ENCODE measurements around the gene TTC3. TPM values are rescaled to one million over a fixed set of nuclear protein-coding genes. Genes with fewer than 3 reads are reported as not detected.

The TTC3 gene
- total RNA-seq, 3 donors from 2014 or later = 179 to 269 (median 249) TPM

DNA sequence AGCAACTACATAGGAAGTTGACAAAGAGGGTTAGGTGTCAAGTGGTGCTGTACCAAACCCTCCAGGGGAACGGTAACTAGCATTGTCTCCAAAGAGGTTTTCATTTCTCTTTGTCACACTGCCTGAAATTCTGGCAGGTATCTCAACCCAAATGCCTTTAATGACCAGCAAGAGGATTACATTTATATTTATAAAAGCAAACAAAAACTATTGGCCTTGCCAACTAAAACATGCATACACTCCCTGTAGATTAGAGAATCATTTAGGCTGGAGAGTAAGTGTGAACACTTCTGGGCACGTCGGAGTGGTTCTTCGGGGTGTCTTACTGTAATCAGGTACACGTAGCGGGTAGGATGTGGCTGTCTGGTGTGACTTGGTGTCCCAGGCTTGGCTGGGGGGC, 109.2 kb downstream of the TTC3 start:
- intact Hi-C loops (cut with DNase I; ENCODE audit: low total_unique reads) = no loop called here
- TF ChIP-seq POLR2AphosphoS5 (IDR thresholded peaks at IDR 0.05) (no peak), POLR2A (IDR thresholded peaks at IDR 0.05) (no peak)
- TF ChIP-seq, protein P1, sequence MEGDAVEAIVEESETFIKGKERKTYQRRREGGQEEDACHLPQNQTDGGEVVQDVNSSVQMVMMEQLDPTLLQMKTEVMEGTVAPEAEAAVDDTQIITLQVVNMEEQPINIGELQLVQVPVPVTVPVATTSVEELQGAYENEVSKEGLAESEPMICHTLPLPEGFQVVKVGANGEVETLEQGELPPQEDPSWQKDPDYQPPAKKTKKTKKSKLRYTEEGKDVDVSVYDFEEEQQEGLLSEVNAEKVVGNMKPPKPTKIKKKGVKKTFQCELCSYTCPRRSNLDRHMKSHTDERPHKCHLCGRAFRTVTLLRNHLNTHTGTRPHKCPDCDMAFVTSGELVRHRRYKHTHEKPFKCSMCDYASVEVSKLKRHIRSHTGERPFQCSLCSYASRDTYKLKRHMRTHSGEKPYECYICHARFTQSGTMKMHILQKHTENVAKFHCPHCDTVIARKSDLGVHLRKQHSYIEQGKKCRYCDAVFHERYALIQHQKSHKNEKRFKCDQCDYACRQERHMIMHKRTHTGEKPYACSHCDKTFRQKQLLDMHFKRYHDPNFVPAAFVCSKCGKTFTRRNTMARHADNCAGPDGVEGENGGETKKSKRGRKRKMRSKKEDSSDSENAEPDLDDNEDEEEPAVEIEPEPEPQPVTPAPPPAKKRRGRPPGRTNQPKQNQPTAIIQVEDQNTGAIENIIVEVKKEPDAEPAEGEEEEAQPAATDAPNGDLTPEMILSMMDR (IDR thresholded peaks at IDR 0.05) = no peak
- no peak for DNase-seq (ENCODE audit: low spot score in 2 of 2)
- H3K9me3 ChIP-seq = no peaks in the 10 kb centered on the region
- no peak overlapping the region for H3K27ac ChIP-seq
- no peaks in the 10 kb centered on the region for H3K36me3 ChIP-seq
- no peaks in the 10 kb centered on the region for H3K27me3 ChIP-seq
- no peak overlapping the region for H3K4me3 ChIP-seq
- no peaks in the 10 kb centered on the region for H3K4me1 ChIP-seq

DNA sequence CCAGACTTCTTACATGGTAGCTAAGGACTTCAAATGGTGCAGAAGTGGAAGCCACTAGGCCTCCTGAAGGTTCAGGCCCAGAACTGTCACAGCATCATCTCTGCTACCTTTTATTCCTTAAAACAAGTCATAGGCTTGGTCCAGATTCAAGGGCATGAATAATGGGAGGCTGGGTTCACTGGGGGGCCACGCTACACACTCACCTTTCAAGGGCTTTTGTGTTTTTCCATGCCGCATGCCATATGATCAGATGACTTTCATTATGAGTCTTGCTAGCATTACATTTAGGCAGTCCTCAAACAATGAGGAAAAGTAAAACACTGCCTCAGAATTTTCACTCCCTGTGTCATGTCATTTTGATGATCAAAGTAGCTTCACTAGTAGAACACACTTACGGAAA, 110.7 kb downstream of the TTC3 start:
- intact Hi-C loops (cut with DNase I; ENCODE audit: low total_unique reads) = no loop called here
- no peak for TF ChIP-seq POLR2A (IDR thresholded peaks at IDR 0.05)
- TF ChIP-seq, protein P1 (IDR thresholded peaks at IDR 0.05) = no peak
- no peak for TF ChIP-seq POLR2AphosphoS5 (IDR thresholded peaks at IDR 0.05)
- Histone ChIP-seq H3K36me3 (no peaks in the 10 kb centered on the region), H3K9me3 (no peaks in the 10 kb centered on the region), H3K27me3 (no peaks in the 10 kb centered on the region), H3K27ac (no peak overlapping the region), H3K4me3 (no peak overlapping the region), H3K4me1 (no peaks in the 10 kb centered on the region)
- no peak for DNase-seq (ENCODE audit: low spot score in 2 of 2)

DNA sequence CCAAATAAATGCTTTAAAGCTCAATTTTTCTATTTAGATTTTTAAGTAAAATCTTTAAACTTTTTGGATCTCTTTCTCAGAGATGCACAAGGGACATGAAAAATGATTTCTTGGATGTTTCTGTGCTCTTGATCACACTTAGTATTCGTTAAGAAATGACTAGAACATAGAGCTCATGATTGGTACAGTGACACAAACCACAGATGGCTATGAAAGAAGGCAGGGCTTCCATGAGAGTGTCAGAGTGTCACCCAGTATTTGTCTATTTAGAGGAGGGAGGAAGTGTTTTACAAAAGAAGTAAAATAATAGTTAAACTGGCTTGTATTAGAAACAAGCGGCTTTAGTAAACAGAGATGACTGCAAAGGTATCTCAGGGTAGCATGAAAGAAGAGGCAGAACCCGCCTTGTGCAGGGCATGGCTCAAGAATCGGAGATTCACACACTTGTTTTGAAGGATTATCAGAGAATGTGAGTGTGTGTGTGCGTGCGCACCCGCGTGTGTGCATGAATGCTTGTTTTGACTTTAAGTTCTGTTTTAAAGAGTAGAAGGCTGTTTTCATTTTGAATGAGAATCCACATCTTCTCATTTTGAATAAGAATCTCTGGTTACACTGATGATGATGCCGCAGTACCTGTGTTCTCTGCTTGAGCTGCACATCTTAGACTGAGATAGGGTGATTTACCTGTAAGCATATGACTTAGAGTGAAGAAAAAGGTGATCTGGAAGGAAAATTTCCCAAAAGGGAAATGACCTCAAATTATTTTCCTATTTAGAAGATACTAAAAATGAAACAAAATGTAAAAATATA, 111.9 kb downstream of the TTC3 start:
- intact Hi-C loops (cut with DNase I; ENCODE audit: low total_unique reads) = no loop called here
- no peak for DNase-seq (ENCODE audit: low spot score in 2 of 2)
- Histone ChIP-seq H3K4me3 (no peak overlapping the region), H3K27me3 (no peaks in the 10 kb centered on the region), H3K4me1 (no peaks in the 10 kb centered on the region), H3K9me3 (no peaks in the 10 kb centered on the region), H3K27ac (no peak overlapping the region), H3K36me3 (no peaks in the 10 kb centered on the region)
- TF ChIP-seq, protein P1 (IDR thresholded peaks at IDR 0.05) = no peak
- TF ChIP-seq POLR2AphosphoS5 (IDR thresholded peaks at IDR 0.05) = no peak

DNA sequence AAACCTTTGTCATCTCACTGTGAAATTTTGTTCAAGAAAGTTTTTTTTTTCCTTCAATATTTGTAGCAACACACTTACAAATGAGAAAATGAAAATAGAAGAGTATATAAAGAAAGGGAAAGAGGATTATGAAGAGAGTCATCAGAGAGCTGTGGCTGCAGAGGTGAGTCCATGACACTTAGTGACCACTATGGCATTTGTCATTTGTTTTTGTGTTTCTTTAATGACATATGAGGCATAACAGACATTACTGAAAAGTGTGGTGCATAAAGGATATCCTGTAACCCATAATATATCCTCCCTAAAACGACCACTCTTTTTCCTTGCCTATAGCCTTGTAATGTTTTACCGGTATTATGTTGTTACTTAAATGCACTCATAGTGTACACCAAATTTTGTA, 113.9 kb downstream of the TTC3 start:
- H3K4me1 ChIP-seq = no peaks in the 10 kb centered on the region
- no peak overlapping the region for H3K27ac ChIP-seq
- H3K27me3 ChIP-seq = no peaks in the 10 kb centered on the region
- no peak overlapping the region for H3K4me3 ChIP-seq
- intact Hi-C loops (cut with DNase I; ENCODE audit: low total_unique reads) = no loop called here
- TF ChIP-seq, protein P1 (IDR thresholded peaks at IDR 0.05) = no peak
- TF ChIP-seq POLR2AphosphoS5 (IDR thresholded peaks at IDR 0.05) (no peak), POLR2A (IDR thresholded peaks at IDR 0.05) (no peak)
- H3K9me3 ChIP-seq = no peaks in the 10 kb centered on the region
- no peaks in the 10 kb centered on the region for H3K36me3 ChIP-seq
- DNase-seq (ENCODE audit: low spot score in 2 of 2) = no peak

DNA sequence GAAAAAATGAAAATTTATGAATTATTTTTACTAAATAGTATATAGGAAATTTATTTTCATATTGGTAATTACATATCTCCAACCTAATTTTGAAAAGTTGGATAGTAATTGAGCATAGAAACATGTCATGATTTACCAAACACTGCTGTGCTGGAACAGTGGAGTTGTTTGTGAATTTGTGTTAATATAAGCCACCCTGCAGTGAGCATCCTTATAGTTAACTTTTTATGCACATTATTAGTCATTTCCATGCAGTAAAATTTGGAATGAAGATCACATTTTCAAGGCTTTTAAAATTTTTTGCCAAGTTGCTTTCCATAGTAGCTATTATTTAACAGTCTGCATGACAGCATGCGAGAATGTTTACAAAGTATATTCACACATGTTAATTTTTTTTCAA, 115.8 kb downstream of the TTC3 start:
- no peaks in the 10 kb centered on the region for H3K4me1 ChIP-seq
- no peak for DNase-seq (ENCODE audit: low spot score in 2 of 2)
- intact Hi-C loops (cut with DNase I; ENCODE audit: low total_unique reads) = no loop called here
- no peak overlapping the region for H3K4me3 ChIP-seq
- H3K36me3 ChIP-seq = no peaks in the 10 kb centered on the region
- TF ChIP-seq POLR2A (IDR thresholded peaks at IDR 0.05) = no peak
- no peak for TF ChIP-seq POLR2AphosphoS5 (IDR thresholded peaks at IDR 0.05)
- TF ChIP-seq, protein P1 (IDR thresholded peaks at IDR 0.05) = no peak
- no peaks in the 10 kb centered on the region for H3K9me3 ChIP-seq
- no peak overlapping the region for H3K27ac ChIP-seq
- H3K27me3 ChIP-seq = no peaks in the 10 kb centered on the region
